ENCODE data around the gene TLR5.

TLR5 gene, protein sequence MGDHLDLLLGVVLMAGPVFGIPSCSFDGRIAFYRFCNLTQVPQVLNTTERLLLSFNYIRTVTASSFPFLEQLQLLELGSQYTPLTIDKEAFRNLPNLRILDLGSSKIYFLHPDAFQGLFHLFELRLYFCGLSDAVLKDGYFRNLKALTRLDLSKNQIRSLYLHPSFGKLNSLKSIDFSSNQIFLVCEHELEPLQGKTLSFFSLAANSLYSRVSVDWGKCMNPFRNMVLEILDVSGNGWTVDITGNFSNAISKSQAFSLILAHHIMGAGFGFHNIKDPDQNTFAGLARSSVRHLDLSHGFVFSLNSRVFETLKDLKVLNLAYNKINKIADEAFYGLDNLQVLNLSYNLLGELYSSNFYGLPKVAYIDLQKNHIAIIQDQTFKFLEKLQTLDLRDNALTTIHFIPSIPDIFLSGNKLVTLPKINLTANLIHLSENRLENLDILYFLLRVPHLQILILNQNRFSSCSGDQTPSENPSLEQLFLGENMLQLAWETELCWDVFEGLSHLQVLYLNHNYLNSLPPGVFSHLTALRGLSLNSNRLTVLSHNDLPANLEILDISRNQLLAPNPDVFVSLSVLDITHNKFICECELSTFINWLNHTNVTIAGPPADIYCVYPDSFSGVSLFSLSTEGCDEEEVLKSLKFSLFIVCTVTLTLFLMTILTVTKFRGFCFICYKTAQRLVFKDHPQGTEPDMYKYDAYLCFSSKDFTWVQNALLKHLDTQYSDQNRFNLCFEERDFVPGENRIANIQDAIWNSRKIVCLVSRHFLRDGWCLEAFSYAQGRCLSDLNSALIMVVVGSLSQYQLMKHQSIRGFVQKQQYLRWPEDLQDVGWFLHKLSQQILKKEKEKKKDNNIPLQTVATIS

DNA sequence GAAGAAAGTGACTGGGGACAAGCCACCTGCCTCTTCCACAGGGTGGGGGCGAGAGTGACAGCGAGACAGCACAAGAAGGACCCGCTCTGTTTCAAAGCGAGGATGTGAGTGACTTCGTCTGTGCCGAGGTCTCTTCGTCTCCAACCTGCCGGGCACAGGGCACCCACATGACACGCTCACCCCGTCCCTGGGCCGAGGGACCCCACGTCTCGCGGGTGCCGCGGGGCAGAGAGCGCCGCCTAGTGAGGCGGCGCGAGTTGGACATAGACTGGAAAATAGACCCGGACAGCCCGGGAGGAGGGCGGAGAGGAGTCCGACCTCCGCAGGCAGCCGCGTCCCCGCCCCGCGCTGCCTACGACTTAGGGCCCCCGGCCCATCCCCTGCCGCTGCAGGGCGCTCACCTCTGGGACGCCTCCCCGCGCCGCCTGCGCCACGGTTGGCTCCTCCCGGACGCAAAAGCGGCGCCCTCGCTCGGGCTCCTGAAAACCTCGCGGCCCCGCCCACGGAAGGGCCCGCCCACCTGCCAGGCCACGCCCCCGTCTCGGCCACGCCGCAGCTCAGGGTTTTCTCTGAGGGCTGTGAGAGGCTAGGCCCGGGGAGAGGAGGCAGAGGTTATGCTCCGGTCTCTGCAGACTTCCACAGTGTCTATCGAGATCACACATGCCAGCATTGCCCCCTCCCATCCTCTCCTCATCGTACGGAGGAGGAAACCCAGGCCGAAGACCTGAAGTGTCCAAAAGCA lies at the start of gene TLR5:
TSS of gene TLR5 (minus strand) at position 454 of the 742 bp plus-strand sequence. CDS start 30,217 bp downstream, outside the sequence.
- Histone ChIP-seq H3K27ac (ENCODE audit: poor library complexity, severe bottlenecking) (no peak within 1 kb of the TSS), H3K4me1 (ENCODE audit: insufficient read depth, poor library complexity, severe bottlenecking) (no peaks in the 10 kb centered on the region)
- TF ChIP-seq, protein P1, sequence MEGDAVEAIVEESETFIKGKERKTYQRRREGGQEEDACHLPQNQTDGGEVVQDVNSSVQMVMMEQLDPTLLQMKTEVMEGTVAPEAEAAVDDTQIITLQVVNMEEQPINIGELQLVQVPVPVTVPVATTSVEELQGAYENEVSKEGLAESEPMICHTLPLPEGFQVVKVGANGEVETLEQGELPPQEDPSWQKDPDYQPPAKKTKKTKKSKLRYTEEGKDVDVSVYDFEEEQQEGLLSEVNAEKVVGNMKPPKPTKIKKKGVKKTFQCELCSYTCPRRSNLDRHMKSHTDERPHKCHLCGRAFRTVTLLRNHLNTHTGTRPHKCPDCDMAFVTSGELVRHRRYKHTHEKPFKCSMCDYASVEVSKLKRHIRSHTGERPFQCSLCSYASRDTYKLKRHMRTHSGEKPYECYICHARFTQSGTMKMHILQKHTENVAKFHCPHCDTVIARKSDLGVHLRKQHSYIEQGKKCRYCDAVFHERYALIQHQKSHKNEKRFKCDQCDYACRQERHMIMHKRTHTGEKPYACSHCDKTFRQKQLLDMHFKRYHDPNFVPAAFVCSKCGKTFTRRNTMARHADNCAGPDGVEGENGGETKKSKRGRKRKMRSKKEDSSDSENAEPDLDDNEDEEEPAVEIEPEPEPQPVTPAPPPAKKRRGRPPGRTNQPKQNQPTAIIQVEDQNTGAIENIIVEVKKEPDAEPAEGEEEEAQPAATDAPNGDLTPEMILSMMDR (IDR thresholded peaks at IDR 0.05; ENCODE audit: poor library complexity, severe bottlenecking) = peak; percentile 47

DNA sequence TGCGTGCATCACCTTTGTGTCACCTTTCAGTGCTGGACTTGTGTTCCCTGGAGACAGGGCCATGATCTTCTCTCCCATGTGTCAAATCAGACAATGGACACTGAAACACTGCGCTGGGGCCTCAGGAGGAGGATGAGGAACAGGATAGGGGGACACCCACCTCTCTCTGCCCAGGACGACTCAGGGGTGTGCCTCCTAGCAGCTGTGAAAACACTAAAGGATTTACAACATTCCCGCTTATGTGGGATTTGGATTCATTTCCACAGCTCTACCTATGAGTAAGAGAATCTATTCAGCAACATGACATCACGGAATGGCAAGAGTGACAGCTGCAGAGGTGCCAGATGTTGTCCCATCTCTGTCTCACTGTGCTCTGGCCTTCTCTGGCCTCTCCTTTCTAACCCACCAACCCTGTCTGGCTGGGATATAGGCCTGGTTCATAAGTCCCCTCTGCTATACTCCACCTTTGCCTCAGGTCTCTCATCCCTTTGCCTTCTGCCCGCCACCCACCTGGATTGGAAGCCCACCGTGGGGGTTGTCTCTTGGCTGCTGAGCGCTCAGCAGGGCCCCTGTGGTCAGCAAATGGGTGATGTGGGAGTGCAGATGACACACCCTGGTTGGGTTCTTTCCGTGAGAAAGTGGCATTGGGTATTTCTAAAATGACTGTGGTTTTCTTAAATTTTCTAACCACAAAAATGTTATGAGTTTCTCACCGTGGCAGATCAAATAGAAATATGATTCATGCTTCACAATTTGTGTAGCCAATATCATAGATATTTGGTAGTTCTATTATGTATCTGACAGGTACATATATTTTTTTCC lies 47.1 kb upstream of the TLR5 start:
- H3K4me1 ChIP-seq (ENCODE audit: insufficient read depth, poor library complexity, severe bottlenecking) = peaks cover 11% of the 10 kb centered on the region
- DNase-seq (ENCODE audit: low spot score) = no peak
- peak; percentile 81 for ATAC-seq (ENCODE audit: low read depth)
- H3K9me3 ChIP-seq (ENCODE audit: severe bottlenecking) = no peaks in the 10 kb centered on the region
- H3K27me3 ChIP-seq (ENCODE audit: insufficient read depth, poor library complexity, severe bottlenecking) = no peaks in the 10 kb centered on the region
- no peak overlapping the region for H3K4me3 ChIP-seq (ENCODE audit: severe bottlenecking)
- no peaks in the 10 kb centered on the region for H3K36me3 ChIP-seq (ENCODE audit: low read depth)
- TF ChIP-seq, protein P1 (IDR thresholded peaks at IDR 0.05; ENCODE audit: poor library complexity, severe bottlenecking) = no peak
- H3K27ac ChIP-seq (ENCODE audit: poor library complexity, severe bottlenecking) = peak overlapping the region; percentile 24

More for the DNA sequence above, at the start of gene TLR5:
- DNase-seq (ENCODE audit: low spot score) = no peak
- ATAC-seq (ENCODE audit: low read depth) = peak; percentile 82
- H3K36me3 ChIP-seq (ENCODE audit: low read depth) = no peaks in the 10 kb centered on the region
- peak within 1 kb of the TSS; percentile 48 for H3K4me3 ChIP-seq (ENCODE audit: severe bottlenecking)
- H3K9me3 ChIP-seq (ENCODE audit: severe bottlenecking) = no peaks in the 10 kb centered on the region
- H3K27me3 ChIP-seq (ENCODE audit: insufficient read depth, poor library complexity, severe bottlenecking) = no peaks in the 10 kb centered on the region

DNA sequence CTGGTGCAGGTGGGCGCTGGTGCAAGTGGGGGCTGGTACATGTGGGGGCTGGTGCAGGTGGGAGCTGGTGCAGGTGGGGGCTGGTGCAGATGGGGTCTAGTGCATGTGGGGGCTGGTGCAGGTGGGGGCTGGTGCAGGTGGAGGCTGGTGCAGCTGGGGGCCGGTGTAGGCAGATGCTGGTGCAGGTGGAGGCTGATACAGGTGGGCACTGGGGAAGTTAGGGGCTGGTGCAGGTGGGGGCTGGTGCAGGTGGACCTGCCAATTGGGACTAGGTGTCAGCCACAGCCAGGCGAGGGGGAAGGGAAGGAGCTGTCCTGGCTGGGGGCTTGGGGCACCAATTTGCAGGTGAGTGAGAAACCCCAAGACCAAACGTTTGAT lies 46.5 kb upstream of the TLR5 start:
- DNase-seq (ENCODE audit: low spot score) (no peak), ATAC-seq (ENCODE audit: low read depth) (no peak)
- no peaks in the 10 kb centered on the region for H3K27me3 ChIP-seq (ENCODE audit: insufficient read depth, poor library complexity, severe bottlenecking)
- H3K9me3 ChIP-seq (ENCODE audit: severe bottlenecking) = no peaks in the 10 kb centered on the region
- TF ChIP-seq, protein P1 (IDR thresholded peaks at IDR 0.05; ENCODE audit: poor library complexity, severe bottlenecking) = no peak
- peaks cover 11% of the 10 kb centered on the region for H3K4me1 ChIP-seq (ENCODE audit: insufficient read depth, poor library complexity, severe bottlenecking)
- no peak overlapping the region for H3K27ac ChIP-seq (ENCODE audit: poor library complexity, severe bottlenecking)
- H3K36me3 ChIP-seq (ENCODE audit: low read depth) = no peaks in the 10 kb centered on the region
- no peak overlapping the region for H3K4me3 ChIP-seq (ENCODE audit: severe bottlenecking)

DNA sequence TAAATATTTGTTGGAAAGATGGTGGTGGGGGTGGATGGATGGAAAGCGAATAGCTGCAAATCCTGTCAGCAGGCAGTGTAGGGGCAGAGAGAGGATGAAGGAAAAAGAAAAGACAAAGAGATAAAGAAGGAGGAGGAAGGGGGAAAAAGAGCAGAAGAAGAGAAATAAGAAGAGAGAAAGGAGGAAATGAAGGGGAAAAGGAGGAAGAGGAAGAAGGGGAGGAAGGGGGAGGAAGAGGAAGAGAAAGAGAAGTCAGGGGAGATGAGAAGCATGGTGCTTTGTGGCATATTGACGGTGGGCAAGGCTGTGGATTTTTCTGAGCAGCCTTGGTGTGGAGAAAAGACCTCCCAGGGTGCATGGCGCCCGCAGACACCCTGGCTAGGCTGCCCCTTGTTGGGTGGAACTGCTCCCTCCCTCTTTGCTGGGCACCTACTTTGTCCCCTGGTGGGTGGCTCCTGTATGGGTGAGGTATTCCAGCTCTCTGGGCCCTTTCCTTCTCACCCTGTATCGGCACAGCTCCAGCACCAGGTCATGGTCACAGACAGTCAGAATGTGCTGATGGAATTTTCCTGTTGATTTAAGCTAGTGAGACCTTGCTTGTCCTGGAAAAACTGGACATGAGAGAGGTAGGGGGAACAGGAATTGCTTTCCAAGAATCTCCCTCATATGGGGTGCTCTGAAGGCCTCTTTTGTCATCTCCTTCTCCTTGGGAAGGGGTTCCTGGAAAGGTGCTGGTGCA lies 45.7 kb upstream of the TLR5 start:
- no peaks in the 10 kb centered on the region for H3K9me3 ChIP-seq (ENCODE audit: severe bottlenecking)
- ATAC-seq (ENCODE audit: low read depth) (no peak), DNase-seq (ENCODE audit: low spot score) (no peak)
- H3K4me3 ChIP-seq (ENCODE audit: severe bottlenecking) = no peak overlapping the region
- H3K27ac ChIP-seq (ENCODE audit: poor library complexity, severe bottlenecking) = no peak overlapping the region
- H3K4me1 ChIP-seq (ENCODE audit: insufficient read depth, poor library complexity, severe bottlenecking) = peaks cover 11% of the 10 kb centered on the region
- no peaks in the 10 kb centered on the region for H3K36me3 ChIP-seq (ENCODE audit: low read depth)
- no peaks in the 10 kb centered on the region for H3K27me3 ChIP-seq (ENCODE audit: insufficient read depth, poor library complexity, severe bottlenecking)
- TF ChIP-seq, protein P1 (IDR thresholded peaks at IDR 0.05; ENCODE audit: poor library complexity, severe bottlenecking) = no peak
